Activated T-helper 2 cell treated with anti-CD3 and anti-CD28 coated beads, Interferon-gamma antibody, Interleukin-2, Interleukin-4, amounts not matched to agents 10 μg/mL and 5 μg/mL and 100 μg/mL, durations not matched to agents 14 hours and 24 hours and 36 hours (primary cell): ENCODE results near the gene CNPY1. TPM values are rescaled to one million over a fixed set of nuclear protein-coding genes. Genes with fewer than 3 reads are reported as not detected.

Experiments
- DNase-seq: peaks from one replicate; pipeline ENCODE4 v3.0.0; 2021; ENCODE audit warnings: low spot score
- H3K27ac Mint-ChIP-seq: one replicate; pipeline ENCODE4 v1.8.0; 2021; ENCODE audit warnings: mixed read lengths
- H3K27me3 Mint-ChIP-seq: one replicate; pipeline ENCODE4 v1.8.0; 2021; ENCODE audit warnings: low read depth, mixed read lengths
- H3K36me3 Mint-ChIP-seq: one replicate; pipeline ENCODE4 v1.8.0; 2021; ENCODE audit warnings: low read depth, mixed read lengths
- H3K4me1 Mint-ChIP-seq: one replicate; pipeline ENCODE4 v1.8.0; 2021; ENCODE audit warnings: low read depth, mixed read lengths
- H3K4me3 Mint-ChIP-seq: one replicate; pipeline ENCODE4 v1.8.0; 2021; ENCODE audit warnings: low read depth, mild to moderate bottlenecking, moderate library complexity, mixed read lengths
- H3K9me3 Mint-ChIP-seq: one replicate; pipeline ENCODE4 v1.8.0; 2021; ENCODE audit warnings: mixed read lengths
- intact Hi-C: fragments of 100-400 bp; cut with micrococcal nuclease; formaldehyde crosslinking; loops from one replicate; pipeline ENCODE4 v1.15.1; 2023
- total RNA-seq: library from RNA; stranded (reverse); gene quantifications from 2 replicates; pipeline ENCODE4 v1.2.3, GENCODE V29; 2022

The CNPY1 gene
- total RNA-seq, 1 donor from 2014 or later, result not detected

DNA sequence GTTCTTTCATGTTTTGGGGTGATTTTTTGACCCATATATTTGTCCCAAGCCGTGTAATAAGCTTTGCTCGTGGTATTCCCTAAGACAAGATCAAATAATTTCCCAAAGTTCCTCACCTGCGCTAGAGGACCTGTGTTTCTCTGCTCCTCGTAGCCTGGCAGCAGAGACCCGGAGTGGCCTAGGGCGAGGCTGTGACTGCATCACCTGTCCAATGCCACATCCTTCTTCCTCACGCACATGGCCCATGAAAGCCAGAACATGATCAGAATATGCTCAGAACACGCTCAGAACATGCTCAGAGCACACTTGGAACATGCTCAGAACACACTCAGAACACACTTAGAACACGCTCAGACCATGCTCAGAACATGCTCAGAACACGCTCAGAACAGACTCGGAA lies 64.6 kb downstream of the CNPY1 start:
- no peaks in the 10 kb centered on the region for H3K9me3 Mint-ChIP-seq
- no peak for DNase-seq
- H3K4me3 Mint-ChIP-seq, result no peak overlapping the region
- intact Hi-C loops, result no loop called here
- H3K27me3 Mint-ChIP-seq, result peaks cover 41% of the 10 kb centered on the region
- no peak overlapping the region for H3K27ac Mint-ChIP-seq
- peaks cover 16% of the 10 kb centered on the region for H3K4me1 Mint-ChIP-seq
- peaks cover 3% of the 10 kb centered on the region for H3K36me3 Mint-ChIP-seq

DNA sequence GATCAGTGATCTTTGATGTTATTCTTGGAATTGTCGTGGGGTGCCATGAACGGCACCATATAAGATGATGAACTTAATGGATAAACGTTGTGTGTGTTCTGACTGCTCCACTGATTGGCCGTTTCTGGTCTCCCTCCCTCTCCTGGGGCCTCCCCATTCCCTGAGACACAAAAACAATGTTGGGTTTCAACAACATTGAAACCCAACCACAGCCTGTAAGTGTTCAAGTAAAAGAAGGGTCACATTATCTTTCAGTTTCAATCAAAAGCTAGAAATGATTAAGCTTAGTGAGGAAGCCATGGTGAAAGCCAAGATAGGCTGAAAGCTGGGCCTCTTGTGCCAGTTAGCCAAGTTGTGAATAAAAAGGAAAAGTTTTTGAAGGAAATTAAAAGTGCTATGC lies 68.9 kb downstream of the CNPY1 start:
- peaks cover 3% of the 10 kb centered on the region for H3K36me3 Mint-ChIP-seq
- DNase-seq, result no peak
- intact Hi-C loops, result loop anchor here (10.0 kb wide), 2 partner anchors 257 to 273 kb away; no protein-coding TSS in a partner anchor
- H3K27ac Mint-ChIP-seq, result peak overlapping the region; percentile 47
- H3K4me3 Mint-ChIP-seq, result no peak overlapping the region
- peaks cover 5% of the 10 kb centered on the region for H3K9me3 Mint-ChIP-seq
- H3K27me3 Mint-ChIP-seq, result peaks cover 63% of the 10 kb centered on the region
- H3K4me1 Mint-ChIP-seq, result peaks cover 13% of the 10 kb centered on the region

DNA sequence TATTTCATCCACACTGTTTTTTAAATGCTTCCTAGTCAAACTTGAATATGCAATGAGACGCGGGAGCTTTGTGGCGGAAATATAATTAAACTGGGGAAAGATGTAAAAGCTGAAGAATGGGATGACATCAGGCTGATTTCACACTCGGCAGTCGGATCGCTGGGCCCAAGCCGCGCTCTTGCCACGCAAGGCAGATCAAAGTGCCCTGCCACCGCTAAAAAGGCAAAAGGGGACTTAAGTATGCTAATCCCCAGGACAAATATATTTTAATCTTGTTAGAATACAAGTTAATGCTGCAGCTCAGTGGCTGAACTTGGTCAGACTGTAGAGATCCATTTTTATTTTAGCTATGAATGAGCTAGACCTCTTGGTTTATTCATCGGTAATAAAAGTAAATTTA lies 74.6 kb downstream of the CNPY1 start:
- H3K27me3 Mint-ChIP-seq, result peaks cover 84% of the 10 kb centered on the region
- H3K27ac Mint-ChIP-seq, result no peak overlapping the region
- H3K9me3 Mint-ChIP-seq, result peaks cover 5% of the 10 kb centered on the region
- H3K36me3 Mint-ChIP-seq, result no peaks in the 10 kb centered on the region
- peaks cover 9% of the 10 kb centered on the region for H3K4me1 Mint-ChIP-seq
- no peak for DNase-seq
- no peak overlapping the region for H3K4me3 Mint-ChIP-seq
- intact Hi-C loops, result loop anchor here (10.0 kb wide), 2 partner anchors 263 to 267 kb away; no protein-coding TSS in a partner anchor

DNA sequence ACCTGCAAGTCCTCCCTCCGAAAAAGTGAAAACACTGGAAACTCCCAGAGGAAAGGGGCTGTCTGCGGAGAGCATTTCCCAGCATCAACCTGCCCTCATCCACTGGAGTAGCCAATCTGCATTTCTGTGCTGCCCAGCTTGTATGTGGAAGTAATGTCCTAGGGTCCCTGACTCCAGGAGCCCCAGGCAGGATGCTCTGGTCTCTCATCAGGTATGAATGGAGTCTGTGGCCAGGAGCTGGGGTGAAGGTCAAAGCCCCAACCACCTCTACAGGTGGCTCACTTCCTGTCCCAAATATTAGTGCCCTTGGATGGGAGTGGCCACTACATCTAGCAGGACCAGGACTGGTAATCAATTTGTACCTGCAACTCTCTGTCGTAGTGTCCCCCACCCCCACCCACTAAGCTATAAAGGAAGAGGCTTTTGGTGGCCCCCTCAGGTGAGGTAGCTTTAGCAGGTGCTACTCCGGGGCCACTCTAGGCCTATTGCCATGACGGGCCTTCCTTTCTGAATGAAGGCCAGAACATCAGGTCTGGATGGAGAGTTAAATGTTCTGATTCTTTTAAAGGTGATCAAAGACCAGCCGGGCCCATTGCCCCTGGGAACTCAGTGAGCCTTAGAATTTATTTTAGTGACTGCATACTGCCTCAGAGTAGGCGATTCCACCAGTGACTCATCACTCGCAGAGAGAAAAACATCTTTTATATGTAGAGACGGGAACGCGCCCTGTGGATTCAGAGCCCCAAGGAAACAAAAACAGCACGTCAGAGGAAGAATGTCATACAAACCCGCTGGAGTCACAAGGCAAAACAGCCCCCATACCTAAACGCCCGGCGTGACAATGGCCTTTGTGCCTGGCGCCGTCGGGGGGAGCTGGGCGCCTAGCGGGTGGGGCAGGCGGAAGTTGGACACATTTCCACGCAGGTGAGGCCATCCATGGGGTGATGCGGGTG lies 75.4 kb downstream of the CNPY1 start:
- Mint-ChIP-seq H3K36me3 (no peaks in the 10 kb centered on the region), H3K9me3 (peaks cover under 1% of the 10 kb centered on the region), H3K4me1 (peaks cover 6% of the 10 kb centered on the region), H3K4me3 (no peak overlapping the region), H3K27ac (no peak overlapping the region), H3K27me3 (peaks cover 79% of the 10 kb centered on the region)
- DNase-seq, result no peak
- intact Hi-C loops, result loop anchor here (10.0 kb wide), 2 partner anchors 264 to 266 kb away; no protein-coding TSS in a partner anchor

DNA sequence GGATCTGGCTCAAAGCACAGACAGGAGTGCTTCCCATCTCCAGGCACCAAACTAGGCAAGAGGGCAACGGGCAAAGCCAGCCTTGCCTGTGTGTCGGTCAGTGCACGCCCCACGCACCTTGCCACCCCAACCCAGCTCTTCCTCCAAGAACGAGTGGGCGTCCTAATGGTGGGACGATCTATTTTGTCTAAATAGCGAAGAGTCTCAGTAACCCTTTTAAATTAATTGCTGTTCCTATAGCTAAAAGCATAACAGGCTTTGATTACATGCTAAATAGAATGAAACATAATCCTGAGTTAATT lies 76.2 kb downstream of the CNPY1 start:
- no peaks in the 10 kb centered on the region for H3K36me3 Mint-ChIP-seq
- intact Hi-C loops, result loop anchor here (10.0 kb wide), 2 partner anchors 265 kb away; no protein-coding TSS in a partner anchor
- no peak for DNase-seq
- peaks cover 6% of the 10 kb centered on the region for H3K4me1 Mint-ChIP-seq
- H3K27me3 Mint-ChIP-seq, result peaks cover 81% of the 10 kb centered on the region
- no peaks in the 10 kb centered on the region for H3K9me3 Mint-ChIP-seq
- H3K27ac Mint-ChIP-seq, result no peak overlapping the region
- H3K4me3 Mint-ChIP-seq, result no peak overlapping the region

DNA sequence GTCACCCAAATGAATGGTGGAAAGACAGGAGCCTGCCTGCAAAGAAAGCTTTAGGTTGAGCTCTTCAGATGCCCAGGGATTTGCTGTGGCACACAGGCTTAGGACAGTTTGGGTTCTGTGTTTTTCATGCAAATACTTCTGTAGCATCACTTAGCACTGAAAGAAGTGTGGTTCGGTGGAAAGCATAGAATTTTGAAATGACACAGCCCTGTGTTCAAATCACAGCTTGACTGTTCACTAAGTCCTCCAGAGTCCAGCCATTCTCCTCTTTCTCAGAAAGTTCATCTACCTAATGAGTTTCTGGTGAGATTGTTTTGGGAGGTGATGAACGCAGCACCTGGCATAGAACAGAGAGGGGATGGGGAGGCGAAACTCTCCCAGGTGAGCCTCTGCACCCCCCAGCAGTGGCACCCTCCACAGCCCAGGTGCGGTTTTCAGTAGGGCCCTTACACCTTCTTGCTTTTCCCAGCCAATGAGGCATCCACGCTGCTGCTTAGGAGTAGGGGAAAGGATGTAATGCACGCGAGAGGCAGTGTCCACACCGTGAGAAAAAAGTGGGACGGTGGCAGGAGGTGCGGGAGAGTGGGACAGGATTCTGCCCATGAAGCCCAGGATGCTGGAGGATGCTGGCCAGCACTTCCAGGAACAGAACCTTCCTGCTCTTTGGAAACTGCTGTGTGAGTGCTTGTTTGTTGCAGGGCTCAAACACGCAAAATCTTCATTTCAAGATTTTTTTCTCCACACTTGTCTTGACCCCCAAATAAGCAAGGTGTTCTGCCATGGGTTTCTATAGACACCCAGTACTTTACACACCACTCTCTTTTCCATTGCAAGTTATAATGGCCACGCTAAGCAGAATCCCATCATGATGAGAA lies 76.8 kb downstream of the CNPY1 start:
- no peak overlapping the region for H3K27ac Mint-ChIP-seq
- no peaks in the 10 kb centered on the region for H3K36me3 Mint-ChIP-seq
- intact Hi-C loops, result loop anchor here (1.0 to 10.0 kb wide), 5 partner anchors 39 to 1535 kb away; no protein-coding TSS in a partner anchor

DNA sequence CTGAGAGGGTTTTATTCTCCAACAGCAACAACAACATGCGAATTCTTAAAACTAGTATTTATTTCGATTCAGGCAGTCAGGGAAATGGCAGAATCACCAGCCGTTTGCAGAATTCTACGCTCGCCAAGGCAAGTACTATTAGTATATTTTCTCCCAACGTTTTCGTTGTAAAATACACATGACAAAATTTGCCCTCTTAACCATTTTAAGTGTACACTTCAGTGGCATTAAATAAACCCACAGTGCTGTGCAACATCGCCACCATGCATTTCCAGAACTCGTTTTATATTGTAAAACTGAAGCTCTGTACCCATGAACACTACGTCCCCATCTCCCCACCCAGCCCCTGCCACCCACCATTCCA lies 77.6 kb downstream of the CNPY1 start:
- H3K4me3 Mint-ChIP-seq, result no peak overlapping the region
- H3K9me3 Mint-ChIP-seq, result no peaks in the 10 kb centered on the region
- peaks cover 79% of the 10 kb centered on the region for H3K27me3 Mint-ChIP-seq
- intact Hi-C loops, result loop anchor here (1.0 to 2.0 kb wide), 3 partner anchors 40 to 1536 kb away; no protein-coding TSS in a partner anchor
- H3K27ac Mint-ChIP-seq, result no peak overlapping the region
- no peak for DNase-seq
- no peaks in the 10 kb centered on the region for H3K36me3 Mint-ChIP-seq
- peaks cover 6% of the 10 kb centered on the region for H3K4me1 Mint-ChIP-seq

More for the DNA sequence above, 76.8 kb downstream of the CNPY1 start:
- Mint-ChIP-seq H3K9me3 (no peaks in the 10 kb centered on the region), H3K4me3 (no peak overlapping the region), H3K4me1 (peaks cover 6% of the 10 kb centered on the region), H3K27me3 (peaks cover 81% of the 10 kb centered on the region)
- DNase-seq, result no peak

DNA sequence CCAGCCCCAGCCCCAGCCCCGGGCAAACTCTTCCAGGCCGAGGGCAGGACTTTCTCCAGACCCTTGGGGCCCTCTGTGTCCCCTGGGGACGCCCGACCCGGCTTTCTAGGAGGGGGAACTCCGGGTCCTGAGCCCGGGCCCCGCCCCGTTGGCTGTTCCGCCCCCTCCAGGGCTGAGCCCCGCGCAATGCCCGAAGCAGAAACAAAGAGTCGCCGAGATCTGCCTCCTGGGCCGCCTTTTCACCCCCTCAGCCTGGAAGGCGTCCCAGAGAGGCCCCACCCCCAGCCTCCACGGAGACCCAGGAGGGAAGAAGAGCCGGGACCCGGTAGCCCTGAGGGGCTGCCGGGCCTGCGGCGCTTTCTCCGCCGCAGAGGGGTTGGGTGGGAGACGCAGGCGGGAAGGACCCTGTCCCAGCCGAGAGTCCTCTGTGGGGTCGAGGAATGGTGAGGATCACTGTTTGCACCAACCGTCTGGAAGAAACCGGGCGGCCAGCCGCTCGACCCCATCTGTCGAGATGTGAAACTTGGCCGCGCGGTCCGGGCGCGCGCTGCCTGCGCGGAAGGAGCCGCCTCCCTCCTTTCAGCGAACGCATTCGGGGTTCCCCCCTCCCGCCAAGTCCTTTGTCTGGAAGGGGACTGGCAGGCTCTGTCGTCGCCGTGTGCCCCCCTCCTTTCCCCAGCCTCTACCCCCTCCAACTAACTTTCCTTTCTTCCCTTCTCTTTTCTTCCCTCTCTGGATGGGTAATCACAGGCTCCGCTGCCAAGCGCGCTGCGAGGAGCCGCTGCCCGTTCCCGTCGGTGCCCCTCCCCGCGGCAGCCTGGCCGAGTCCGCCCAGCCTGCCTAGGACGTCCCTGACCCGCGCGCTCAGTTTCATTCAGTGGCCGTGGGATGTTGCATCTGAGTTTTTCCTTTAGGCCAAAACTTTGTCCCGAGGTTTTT lies 78.2 kb downstream of the CNPY1 start:
- Mint-ChIP-seq H3K9me3 (no peaks in the 10 kb centered on the region), H3K27ac (no peak overlapping the region), H3K4me3 (no peak overlapping the region), H3K36me3 (no peaks in the 10 kb centered on the region), H3K4me1 (peaks cover 6% of the 10 kb centered on the region), H3K27me3 (peaks cover 79% of the 10 kb centered on the region)
- DNase-seq, result no peak
- intact Hi-C loops, result loop anchor here (2.0 kb wide), 4 partner anchors 15 to 1537 kb away; no protein-coding TSS in a partner anchor

DNA sequence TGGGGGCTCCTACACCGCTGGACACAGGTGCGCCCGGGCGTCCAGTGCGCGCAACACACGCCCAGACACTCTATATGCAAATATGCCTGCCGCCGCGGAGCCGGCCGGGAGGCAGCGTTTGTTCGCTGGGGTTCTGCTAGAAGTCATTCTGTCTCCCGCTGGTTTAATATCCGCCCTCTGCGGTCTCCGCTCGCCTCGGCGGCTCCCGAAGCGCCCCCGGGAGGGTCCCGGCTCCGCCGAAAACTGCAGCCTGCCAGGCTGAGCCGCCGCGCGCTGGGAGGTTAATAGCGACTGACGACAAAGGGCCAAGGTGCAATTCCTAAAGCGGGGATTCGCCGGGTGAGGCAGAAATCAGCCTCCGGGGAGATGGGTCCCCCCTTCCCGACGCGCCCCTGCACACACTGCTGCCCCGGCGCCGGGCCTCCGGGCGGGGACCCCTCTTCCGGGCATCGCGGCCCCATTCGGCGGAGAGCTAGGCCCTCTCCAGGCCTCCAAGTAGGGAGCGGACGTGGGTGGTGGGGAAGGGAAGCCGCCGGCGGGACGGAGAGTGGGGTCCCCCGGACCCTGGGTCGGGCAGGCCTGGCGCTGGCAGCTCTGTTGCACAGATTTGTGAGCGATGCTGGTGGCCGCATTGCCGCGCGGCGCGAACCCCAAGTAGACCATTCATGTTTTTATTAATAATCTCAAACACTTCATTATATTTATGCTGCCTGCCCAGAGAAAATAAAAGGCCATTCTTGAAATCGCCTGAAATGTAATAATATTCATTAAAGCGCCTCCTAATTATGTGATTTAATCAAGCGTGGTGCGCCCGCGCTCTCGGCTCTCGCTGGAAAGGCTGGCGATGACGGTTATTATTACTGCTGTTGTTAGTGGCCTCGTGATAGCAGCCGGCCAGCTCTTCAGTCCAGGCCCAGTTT lies 79.3 kb downstream of the CNPY1 start:
- Mint-ChIP-seq H3K4me1 (peaks cover 3% of the 10 kb centered on the region), H3K9me3 (no peaks in the 10 kb centered on the region), H3K36me3 (no peaks in the 10 kb centered on the region), H3K27me3 (peaks cover 81% of the 10 kb centered on the region), H3K4me3 (no peak overlapping the region), H3K27ac (no peak overlapping the region)
- intact Hi-C loops, result loop anchor here (2.0 kb wide), 2 partner anchors 14 to 338 kb away; no protein-coding TSS in a partner anchor
- peak; percentile 38 for DNase-seq

DNA sequence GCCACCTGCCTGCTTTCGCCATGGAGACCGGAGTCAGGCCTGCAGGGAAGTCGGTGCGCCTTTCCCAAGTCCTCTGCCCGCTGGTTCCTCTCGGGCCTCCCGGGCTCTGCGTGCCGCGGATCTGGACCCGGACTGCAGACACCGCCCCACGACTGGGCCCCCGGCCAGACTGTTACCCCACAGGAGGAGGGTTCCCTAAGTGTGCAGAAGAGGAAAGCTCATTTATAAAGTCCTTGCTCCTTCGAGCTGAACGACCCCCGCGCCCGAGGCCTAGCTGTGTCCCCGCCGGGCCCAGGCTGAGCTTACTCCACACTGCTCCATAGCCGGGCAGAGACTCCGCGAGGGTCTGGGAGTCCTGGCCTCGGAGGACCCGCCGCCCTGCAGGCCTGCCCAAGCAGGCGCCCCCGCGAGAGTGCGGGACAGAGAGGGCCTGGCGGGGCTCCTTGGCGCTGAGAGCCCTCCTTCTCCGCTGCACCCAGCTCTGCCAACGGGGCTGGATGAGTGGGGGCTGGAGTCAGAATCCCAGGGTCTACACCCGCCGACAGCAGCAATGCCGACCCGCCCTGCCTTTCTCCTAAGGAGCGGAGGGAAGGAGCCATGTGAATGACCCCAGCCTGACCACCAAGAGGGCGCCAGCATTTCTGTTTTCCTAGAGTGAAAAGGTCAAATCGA lies 80.1 kb downstream of the CNPY1 start:
- Mint-ChIP-seq H3K36me3 (no peaks in the 10 kb centered on the region), H3K9me3 (no peaks in the 10 kb centered on the region), H3K4me3 (no peak overlapping the region), H3K4me1 (peaks cover 2% of the 10 kb centered on the region), H3K27me3 (peaks cover 82% of the 10 kb centered on the region), H3K27ac (no peak overlapping the region)
- intact Hi-C loops, result loop anchor here (2.0 kb wide), 2 partner anchors 13 to 339 kb away; no protein-coding TSS in a partner anchor
- DNase-seq, result no peak

DNA sequence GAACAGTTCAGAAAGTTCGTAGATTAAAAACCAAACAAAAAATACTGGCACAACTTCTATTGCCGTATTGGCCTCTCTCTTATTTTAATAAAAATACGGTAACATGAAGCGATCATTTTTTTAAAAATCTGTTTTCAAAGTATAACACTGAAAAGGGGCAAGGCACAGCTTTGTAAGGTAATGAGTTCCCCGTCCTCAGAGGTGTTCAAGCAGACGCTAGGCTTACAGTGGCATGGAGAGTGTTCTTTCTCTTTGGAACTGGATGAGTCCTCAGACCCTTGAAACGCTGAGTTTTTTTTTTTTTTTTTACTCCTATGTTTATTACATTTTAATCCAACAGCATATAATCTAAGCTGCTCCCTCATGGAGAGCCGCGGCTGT lies 80.6 kb downstream of the CNPY1 start:
- no peak for DNase-seq
- Mint-ChIP-seq H3K9me3 (no peaks in the 10 kb centered on the region), H3K36me3 (no peaks in the 10 kb centered on the region), H3K27ac (no peak overlapping the region), H3K4me1 (no peaks in the 10 kb centered on the region), H3K27me3 (peaks cover 82% of the 10 kb centered on the region), H3K4me3 (no peak overlapping the region)
- intact Hi-C loops, result loop anchor here (2.0 kb wide), 2 partner anchors 13 to 339 kb away; no protein-coding TSS in a partner anchor
